GM19452 (cell line): ENCODE data around the gene EVI5.
A peak's percentile ranks its signal among the peaks of the same experiment; 100 is the strongest.
"Not testable (repeated sequence)": the region's sequence is repeated elsewhere in the genome, so short reads cannot be mapped to it uniquely, and the experiment has no call there.

Experiments
- ATAC-seq: cut with Tn5 transposase; IDR thresholded peaks from one replicate; pipeline ENCODE4 v1.9.1; 2021; ENCODE audit not compliant: unreplicated experiment

Gene EVI5

GRCh38 chr1:92583821-92584760 is 200.8 kb downstream of the EVI5 start:
- ATAC-seq: peak; percentile 82

GRCh38 chr1:92577261-92577895 is 207.5 kb downstream of the EVI5 start:
- ATAC-seq: no peak

- ATAC-seq: no peak
These were observed 209.8 kb downstream of the EVI5 start for GRCh38 chr1:92575123-92575522.

GRCh38 chr1:92572520-92572919 is 212.4 kb downstream of the EVI5 start:
- no peak for ATAC-seq

DNA sequence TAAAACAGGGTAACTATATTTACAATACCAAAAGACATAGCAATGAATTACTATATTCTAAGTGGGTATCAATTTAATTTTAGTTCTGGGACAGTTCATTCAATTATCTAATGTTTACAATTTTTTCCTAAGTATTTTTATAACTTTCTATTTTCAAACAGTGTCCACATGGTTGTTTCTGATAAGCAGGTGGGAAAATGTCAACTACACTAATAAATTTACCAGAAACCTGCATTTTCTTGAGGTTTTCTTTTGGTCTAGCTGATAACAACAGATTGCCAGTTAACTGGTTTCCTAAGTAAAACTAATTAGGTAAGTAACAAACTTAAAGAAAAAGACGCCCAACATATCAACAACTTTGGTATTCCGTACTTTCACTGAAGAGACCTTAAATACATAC is 213.3 kb downstream of the EVI5 start:
- no peak for ATAC-seq

DNA sequence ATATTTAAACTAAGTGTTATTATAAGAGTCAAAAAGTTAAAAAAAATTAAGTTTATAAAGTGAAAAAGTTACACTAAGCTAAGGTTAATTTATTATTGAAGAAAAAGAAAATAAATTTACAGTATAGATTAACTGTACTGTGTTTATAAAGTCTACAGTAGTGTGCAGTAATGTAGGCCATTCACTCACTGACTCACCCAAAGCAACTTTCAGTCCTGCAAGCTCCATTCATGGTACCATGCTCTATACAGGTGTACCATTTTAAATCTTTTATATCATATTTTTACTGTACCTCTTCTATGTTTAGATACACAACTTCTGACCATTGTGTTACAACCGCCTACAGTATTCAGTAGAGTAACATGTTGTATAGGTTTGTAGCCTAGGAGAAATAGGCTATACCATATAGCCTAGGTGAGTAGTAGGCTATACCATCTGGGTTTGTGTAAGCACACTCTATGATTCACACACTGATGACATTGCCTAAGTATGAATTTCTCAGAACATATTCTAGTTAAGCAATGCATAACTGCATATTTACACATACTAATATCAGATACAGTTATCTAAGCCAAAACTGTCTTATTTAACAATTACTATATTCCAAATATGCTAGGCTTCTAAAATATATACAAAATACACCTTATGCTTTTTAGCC is 217.6 kb downstream of the EVI5 start:
- no peak for ATAC-seq

DNA sequence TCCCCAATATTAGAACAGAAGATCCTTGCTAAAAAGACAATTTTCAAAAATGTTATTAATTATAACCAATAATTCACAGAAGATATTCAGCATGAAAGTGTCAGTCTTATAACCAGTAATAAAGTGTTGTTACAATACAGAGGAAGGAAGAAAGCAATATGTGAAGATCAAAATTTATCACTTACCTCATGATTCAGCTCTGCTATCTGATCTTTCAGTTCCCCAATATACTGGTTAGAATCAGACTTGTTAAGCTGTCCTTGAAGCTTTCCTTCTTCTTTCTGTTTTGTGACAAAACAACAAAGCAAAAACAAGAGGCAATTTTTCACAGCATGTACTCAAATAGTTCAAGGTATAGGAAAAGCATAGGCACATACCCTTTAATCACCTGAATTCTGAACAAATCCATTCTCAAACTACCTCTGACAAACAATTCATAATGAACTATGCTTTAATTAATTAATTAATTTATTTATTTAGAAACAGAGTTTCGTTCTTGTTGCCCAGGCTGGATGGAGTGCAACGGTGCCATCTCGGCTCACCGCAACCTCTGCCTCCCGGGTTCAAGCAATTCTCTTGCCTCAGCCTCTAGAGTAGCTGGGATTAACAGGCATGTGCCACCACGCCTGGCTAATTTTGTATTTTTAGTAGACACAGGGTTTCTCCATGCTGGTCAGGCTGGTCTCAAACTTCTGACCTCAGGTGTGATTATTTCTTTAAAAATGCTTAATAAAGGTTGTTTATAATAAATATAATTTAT is 221.3 kb downstream of the EVI5 start:
- ATAC-seq: peak; percentile 98

GRCh38 chr1:92556350-92556749 is 228.6 kb downstream of the EVI5 start:
- no peak for ATAC-seq

DNA sequence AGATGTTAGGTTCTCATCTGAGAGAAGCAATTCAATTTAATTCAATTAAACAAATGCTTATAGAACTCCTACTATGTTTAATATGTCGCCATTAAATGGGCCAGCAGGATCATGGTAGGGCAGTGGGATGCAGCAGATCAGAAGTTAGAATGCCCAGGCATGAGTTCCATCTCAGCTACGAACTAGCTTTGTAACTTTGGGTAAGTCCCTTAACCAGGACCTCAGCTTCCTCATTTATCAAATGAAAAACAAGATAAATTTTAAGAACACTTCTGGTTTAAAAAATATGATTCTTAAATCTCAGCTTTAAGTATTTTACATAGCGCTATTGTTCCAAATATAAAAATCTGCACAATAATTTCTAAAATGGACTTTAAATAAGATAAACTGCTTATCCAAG is 230.7 kb downstream of the EVI5 start:
- no peak for ATAC-seq

DNA sequence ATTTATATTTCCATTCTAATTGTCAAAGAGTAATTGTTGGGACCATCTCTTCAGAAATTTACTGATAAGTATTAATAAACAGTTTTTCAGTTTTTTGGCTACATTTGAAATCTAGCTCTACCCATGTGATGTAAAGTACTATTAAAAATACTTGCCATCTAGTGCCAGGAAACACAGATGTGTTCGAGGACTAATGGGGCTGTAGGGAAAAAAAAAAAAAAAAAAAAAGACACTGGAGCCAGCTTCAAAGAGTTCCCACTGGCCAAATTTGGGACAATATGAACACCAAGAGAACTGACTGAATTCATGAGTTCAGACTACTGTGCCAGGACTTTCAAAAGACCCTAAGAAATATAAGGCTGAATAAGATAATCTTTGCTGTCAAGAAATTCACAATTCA is 233.0 kb downstream of the EVI5 start:
- no peak for ATAC-seq

GRCh38 chr1:92544756-92545165 is 240.1 kb downstream of the EVI5 start:
- no peak for ATAC-seq

- ATAC-seq: no peak
These were observed 241.5 kb downstream of the EVI5 start for GRCh38 chr1:92543131-92544055.

- peak; percentile 56 for ATAC-seq
These were observed 246.4 kb downstream of the EVI5 start for GRCh38 chr1:92538413-92539061.

- ATAC-seq: peak; percentile 78
These were observed 246.9 kb downstream of the EVI5 start for GRCh38 chr1:92538048-92538412.

- ATAC-seq: peak; percentile 51
These were observed 247.7 kb downstream of the EVI5 start for GRCh38 chr1:92536980-92537884.

DNA sequence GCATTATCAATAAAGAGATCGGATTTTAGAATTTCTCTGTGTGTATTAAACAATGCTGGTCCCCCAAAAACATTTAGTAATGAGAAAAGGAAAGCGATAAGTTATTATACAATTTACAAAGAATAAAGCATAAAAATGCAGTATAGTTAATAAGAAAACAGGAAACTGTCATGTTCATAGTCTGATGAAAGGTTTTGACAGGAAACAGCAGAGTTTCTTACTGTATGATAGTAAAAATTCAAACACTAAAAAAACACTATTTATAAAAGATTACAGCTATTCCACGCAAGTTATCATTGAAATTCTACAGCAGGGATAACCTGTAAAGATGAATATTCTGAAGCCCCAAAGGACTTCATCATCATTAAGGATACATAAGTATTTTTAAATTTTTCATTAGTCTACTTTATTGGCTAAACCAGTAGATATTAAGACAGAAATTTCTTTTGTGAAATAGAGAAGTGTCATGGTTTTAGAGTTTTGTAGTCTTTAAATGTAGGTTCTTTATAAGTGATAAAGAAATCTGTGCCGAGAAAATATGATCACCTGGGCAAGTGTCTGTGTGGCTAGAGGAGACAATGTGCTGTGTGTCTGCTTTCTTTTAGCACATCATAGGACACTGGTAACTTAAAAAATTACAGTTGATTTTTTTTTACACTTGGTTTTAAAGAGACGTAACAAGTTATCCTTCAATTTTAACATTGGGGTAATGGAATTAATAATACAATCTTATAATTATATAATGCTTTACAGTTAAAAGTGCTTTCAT is 248.5 kb downstream of the EVI5 start:
- no peak for ATAC-seq

DNA sequence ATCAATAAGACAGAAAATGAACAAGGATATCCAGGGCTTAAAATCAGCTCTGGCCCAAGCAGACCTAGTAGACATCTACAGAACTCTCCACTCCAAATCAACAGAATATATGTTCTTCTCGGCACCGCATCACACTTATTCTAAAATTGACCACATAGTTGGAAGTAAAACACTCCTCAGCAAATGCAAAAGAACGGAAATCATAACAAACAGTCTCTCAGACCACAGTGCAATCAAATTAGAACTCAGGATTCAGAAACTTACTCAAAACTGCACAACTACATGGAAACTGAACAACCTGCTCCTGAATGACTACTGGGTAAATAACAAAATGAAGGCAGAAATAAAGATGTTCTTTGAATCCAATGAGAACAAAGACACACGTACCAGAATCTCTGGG is 252.5 kb downstream of the EVI5 start:
- not testable (repeated sequence) for ATAC-seq

DNA sequence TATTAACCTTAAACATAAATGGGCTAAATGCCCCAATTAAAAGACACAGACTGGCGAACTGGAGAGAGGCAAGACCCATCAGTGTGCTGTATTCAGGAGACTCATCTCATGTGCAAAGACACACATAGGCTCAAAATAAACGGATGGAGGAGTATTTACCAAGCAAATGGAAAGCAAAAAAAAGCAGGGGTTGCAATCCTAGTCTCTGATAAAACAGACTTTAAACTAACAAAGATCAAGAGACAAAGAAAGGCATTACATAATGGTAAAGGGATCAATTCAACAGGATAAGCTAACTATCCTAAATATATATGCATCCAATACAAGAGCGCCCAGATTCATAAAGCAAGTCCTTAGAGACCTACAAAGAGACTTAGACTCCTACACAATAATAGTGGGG is 253.0 kb downstream of the EVI5 start:
- not testable (repeated sequence) for ATAC-seq
